Right renal cortex interstitium (tissue), 3 donors: ENCODE measurements around the gene TGFBR3. TPM values are rescaled to one million over a fixed set of nuclear protein-coding genes. Genes with fewer than 3 reads are reported as not detected.
"Not testable (repeated sequence)": the region's sequence is repeated elsewhere in the genome, so short reads cannot be mapped to it uniquely, and the experiment has no call there.

Experiments
- DNase-seq, 3 donors: peaks; one replicate each; pipeline ENCODE4 v3.0.0-alpha.2; 2013; ENCODE audit warnings: low read depth in 3 of 3, low spot score in 2 of 3
- polyA plus RNA-seq, 3 donors: library from polyadenylated mRNA; unstranded; fragments of 120-200 nt; gene quantifications; one replicate each; pipeline ENCODE4 v1.2.1, GENCODE V29; 2013; ENCODE audit not compliant: insufficient read length in 3 of 3

TGFBR3 gene
- polyA plus RNA-seq, 3 donors, result 120 to 136 (median 132) TPM

DNA sequence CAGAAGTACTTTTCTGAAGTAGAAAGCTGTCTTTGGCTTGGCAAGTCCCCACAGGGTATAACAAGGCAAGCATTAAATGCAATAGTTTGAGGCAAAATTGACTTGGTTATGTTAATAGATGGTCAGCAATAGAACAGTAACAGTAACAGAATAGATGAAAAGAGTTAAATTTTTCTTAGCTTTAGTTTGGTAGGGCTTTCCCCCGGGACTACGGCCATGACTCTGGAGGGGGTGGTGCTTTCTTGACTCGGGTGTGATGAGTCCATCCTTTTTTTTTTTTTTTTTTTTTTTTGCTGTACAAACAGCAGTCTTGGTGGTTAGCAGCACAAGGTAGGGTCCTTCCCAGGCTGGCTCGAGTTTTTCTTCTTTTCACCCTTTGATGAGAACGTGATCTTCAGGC, 219.3 kb downstream of the TGFBR3 start:
- DNase-seq, result not testable (repeated sequence)

- DNase-seq, result no peak
Measured at GRCh38 chr1:91661121-91661520, 224.8 kb downstream of the TGFBR3 start.

- no peak for DNase-seq
Measured at GRCh38 chr1:91660708-91661107, 225.2 kb downstream of the TGFBR3 start.

GRCh38 chr1:91655912-91656449, 230.0 kb downstream of the TGFBR3 start:
- no peak for DNase-seq

DNA sequence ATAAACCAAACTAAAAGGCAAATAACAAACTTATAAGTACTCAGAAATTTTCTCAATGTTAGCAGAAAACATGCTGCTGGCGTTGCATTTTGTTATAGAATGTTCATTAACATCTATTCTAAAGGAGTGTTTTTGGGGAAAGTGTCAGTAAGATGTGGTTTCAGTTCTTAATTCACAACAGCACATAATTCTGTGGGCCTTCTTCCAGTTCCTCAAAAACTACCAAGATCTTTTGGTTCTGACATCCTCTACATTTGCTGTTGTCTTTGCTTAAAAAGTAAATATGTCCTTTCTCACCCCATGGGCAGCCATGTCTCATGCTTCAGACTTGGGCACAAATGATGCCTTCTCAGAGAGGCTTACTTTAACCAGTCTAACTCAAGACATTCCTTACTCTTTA, 232.8 kb downstream of the TGFBR3 start:
- no peak for DNase-seq

- no peak for DNase-seq
Measured at GRCh38 chr1:91651661-91652071, 234.3 kb downstream of the TGFBR3 start.

GRCh38 chr1:91651243-91651642, 234.7 kb downstream of the TGFBR3 start:
- DNase-seq, result no peak

DNA sequence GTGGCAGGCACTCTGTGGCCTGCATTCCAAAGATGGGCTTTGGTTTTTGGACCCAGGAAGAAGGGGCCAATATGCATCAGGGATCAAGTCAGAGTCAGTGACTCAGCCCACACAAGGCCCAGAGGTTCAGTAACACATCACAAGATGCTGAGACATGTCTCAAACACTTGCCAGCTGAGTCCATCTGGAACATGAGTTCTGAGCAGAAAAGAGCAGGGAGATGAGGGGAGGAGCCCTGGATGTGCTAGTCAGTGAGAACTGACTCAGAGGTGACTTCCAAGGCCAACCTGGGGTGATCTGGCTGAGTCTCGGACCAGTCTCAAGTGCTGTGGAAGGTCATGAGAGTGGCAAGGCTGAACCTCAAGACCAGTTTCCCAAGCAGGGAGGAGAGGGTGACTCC, 235.2 kb downstream of the TGFBR3 start:
- DNase-seq, result no peak

- no peak for DNase-seq
Measured at GRCh38 chr1:91647061-91647460, 238.9 kb downstream of the TGFBR3 start.

GRCh38 chr1:91645031-91645430, 240.9 kb downstream of the TGFBR3 start:
- DNase-seq, result no peak

DNA sequence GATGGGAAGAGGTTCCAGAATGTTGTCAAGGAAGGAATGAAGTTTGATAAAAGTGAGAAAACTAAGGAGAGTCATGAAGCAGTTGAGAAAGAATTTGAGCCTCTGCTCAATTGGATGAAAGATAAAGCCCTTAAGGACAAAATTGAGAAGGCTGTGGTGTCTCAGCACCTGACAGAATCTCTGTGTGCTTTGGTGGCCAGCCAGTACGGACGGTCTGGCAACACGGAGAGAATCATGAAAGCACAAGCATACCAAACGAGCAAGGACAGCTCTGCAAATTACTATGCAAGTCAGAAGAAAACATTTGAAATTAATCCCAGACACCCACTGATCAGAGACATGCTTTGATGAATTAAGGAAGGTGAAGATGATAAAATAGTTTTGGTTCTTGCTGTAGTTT, 242.5 kb downstream of the TGFBR3 start:
- no peak for DNase-seq

DNA sequence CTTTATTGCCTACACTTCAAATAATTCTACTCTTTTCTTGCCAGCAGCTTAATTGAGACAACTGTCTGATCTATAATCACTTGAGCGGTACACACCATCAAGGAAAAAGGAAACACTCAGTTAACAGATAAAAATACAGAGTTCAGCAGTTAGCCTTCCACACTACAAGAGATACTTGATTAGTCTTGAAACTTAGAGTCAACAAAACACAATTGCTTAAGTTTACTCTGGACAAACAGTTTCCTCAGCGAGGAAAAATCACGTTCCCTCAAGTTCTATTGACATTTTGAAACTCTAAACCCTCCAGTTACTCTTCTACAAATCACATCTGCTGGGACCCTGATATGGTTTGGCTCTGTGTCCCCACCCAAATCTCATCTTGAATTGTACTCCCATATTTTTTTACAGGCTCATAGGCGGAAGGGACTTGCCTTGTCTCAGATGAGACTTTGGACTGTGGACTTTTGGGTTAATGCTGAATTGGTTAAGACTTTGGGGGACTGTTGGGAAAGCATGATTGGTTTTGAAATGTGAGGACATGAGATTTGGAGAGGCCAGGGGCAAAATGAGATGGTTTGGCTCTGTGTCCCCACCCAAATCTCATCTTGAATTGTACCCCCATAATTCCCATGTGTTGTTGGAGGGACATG, 244.9 kb downstream of the TGFBR3 start:
- DNase-seq, result no peak

DNA sequence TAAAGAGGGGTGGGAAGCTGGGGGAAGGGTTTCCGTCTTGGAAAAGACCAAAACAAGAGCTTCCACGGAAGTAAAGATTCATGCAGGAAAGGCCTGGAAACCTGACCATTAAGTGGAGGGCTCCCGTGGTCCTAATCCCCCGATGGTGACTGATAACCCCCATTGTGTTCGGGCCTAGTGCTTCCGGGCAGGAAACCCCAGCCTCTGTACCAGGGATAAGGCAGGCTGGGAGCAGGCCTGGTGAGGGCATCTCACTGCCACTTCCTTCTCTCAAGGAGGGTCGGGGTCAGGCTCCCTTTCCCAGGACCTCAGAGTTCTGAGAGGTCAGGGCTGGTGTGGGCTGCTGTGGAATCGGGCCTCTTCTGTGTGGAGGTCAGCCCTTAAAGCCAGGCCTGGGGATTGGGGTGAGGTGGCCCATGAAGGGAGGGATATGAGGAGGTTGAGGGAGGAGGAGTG, 248.4 kb downstream of the TGFBR3 start:
- no peak for DNase-seq

DNA sequence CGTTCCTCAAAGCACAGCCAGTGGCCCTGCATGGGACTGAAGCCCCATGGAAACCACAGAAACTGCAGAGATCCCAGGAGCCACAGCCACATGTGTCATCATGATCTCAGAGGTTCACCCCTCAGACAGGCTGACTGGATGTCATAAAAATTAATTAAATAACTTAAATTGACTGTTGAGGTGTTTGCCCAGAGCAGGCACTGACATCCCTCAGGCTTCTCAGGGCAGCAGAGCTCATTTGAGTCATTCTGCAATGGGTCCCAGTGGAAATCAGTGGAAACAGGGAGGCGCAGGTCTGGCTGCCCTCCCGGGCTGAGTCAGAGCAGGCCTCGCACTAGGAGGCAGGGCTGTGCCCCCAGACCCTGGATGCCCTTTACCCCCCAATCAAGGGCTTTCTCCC, 250.2 kb downstream of the TGFBR3 start:
- no peak for DNase-seq

GRCh38 chr1:91633438-91633837, 252.5 kb downstream of the TGFBR3 start:
- DNase-seq, result no peak

DNA sequence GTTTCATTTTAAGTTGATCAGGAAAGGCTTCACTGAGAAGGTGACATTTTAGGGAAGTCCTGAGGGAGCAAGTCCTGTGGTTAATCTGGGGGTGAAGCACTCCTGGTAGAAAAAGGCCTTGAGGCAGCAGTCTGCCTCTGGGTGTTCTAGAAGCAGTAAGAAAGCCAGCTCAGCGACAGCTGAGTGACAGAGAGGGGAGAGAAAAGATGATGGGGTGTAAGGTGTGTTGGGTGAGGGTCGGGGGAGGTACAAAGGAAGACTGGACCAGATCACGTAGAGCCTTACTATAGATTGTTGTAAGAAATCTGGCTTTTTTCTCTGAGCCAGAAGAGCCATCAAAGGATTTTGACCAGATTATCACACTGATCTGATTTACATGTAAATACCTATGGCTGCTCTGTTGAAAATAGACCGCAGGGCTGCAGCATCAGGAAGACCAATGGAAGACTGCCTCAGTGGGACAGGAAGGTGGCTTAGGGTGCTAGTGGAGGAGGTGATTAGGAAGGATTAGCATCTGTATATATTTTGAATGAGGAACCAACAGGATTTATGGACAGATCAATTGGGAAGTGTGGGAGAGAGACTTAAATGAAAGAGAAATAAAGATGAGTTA, 254.1 kb downstream of the TGFBR3 start:
- DNase-seq, result no peak

DNA sequence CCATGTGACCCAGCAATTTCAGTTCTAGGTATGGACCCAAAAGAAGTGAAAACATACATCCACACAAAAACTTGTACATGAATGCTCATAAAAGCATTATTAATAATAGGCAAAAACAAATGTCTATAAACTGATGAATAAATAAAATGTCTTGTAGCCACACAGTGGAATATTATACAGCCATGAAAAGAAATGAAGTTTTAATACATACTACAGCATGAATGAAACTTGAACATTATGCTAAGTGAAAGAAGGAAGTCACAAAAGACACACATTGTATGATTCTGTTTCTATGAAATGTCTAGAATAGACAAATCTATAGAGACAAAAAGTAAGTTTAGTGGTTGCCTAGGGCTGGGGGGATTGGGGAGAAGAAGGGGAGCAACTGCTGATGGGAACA, 255.1 kb downstream of the TGFBR3 start:
- DNase-seq, result no peak

Other genes starting within 250 kb of the TGFBR3 start
- gene BRDT, start 63.2 kb upstream of the TGFBR3 start, polyA plus RNA-seq, result under 1 TPM in 2 of 3 donors, not detected in 1; 0.17 to 0.31 TPM
- 1 to 10 TPM; 1.5 to 1.8 (median 1.7) TPM for gene EPHX4, start 143.8 kb upstream of the TGFBR3 start, polyA plus RNA-seq
- 1 to 10 TPM in 1 of 3 donors, under 1 TPM in 2; 0.53 to 1.4 (median 0.62) TPM for gene SETSIP, start 189.3 kb upstream of the TGFBR3 start, polyA plus RNA-seq
- gene BTBD8, start 194.2 kb upstream of the TGFBR3 start, polyA plus RNA-seq, result 1 to 10 TPM; 6.4 to 8.2 (median 6.9) TPM